HG02981 (cell line): ENCODE measurements around the gene OTOR.

ENCODE experiments used
- ATAC-seq: cut with Tn5 transposase; IDR thresholded peaks from one replicate; pipeline ENCODE4 v1.9.1; 2021; ENCODE audit warnings: mild to moderate bottlenecking, moderate library complexity; ENCODE audit not compliant: unreplicated experiment

Gene OTOR

GRCh38 chr20:16747291-16747811 is 807 bp upstream of the OTOR start:
- no peak for ATAC-seq

GRCh38 chr20:16749573-16749972 is 1.4 kb downstream of the OTOR start:
- ATAC-seq: no peak

- ATAC-seq: no peak
These were observed 3.9 kb downstream of the OTOR start for GRCh38 chr20:16752082-16752481.

- no peak for ATAC-seq
These were observed 4.7 kb downstream of the OTOR start for GRCh38 chr20:16752901-16753300.

- ATAC-seq: no peak
These were observed 10.5 kb downstream of the OTOR start for GRCh38 chr20:16758454-16759180.

GRCh38 chr20:16759181-16759563 is 11.0 kb downstream of the OTOR start:
- ATAC-seq: no peak

- ATAC-seq: peak; percentile 24
These were observed 12.5 kb downstream of the OTOR start for GRCh38 chr20:16760431-16761304.

- peak; percentile 55 for ATAC-seq
These were observed 13.2 kb downstream of the OTOR start for GRCh38 chr20:16761305-16761829.

GRCh38 chr20:16764560-16764959 is 16.4 kb downstream of the OTOR start:
- no peak for ATAC-seq

- ATAC-seq: no peak
These were observed 23.1 kb downstream of the OTOR start for GRCh38 chr20:16771213-16771612.

GRCh38 chr20:16775961-16776360 is 27.8 kb downstream of the OTOR start:
- ATAC-seq: no peak

GRCh38 chr20:16777126-16777525 is 29.0 kb downstream of the OTOR start:
- ATAC-seq: no peak

GRCh38 chr20:16778159-16778558 is 30.0 kb downstream of the OTOR start:
- no peak for ATAC-seq

GRCh38 chr20:16781496-16781895 is 33.3 kb downstream of the OTOR start:
- ATAC-seq: no peak

- no peak for ATAC-seq
These were observed 37.1 kb downstream of the OTOR start for GRCh38 chr20:16785226-16785625.
